PC-9 (cell line): ENCODE results near the gene EYS. TPM values are rescaled to one million over a fixed set of nuclear protein-coding genes. Genes with fewer than 3 reads are reported as not detected.

Experiments used
- BruUV-seq: library from RNA; stranded (reverse); fragments of 400-500 nt; replicated peaks from 2 replicates; lab custom pipeline; 2021; lab: Mats Ljungman, UMichigan
- CTCF ChIA-PET: fragments of 300-600 bp; sonication (Branson Sonifier 250); formaldehyde crosslinking; loops from one replicate; lab custom pipeline; 2022; ENCODE audit warnings: antibody characterized with exemption; lab: Charles Lee
- POLR2A ChIA-PET: fragments of 300-600 bp; sonication (Branson Sonifier 250); formaldehyde crosslinking; loops from one replicate; lab custom pipeline; 2022; ENCODE audit warnings: antibody characterized with exemption; ENCODE audit not compliant: unreplicated experiment; lab: Charles Lee
- DNase-seq, 2 experiments: peaks; one replicate each; pipeline versions ENCODE4 v3.0.0 to v3.0.0-alpha.2; 2015 to 2022; ENCODE audit warnings: mixed read lengths in 1 of 2
- H2AFZ ChIP-seq: fragments of 200-600 bp; sonication (generic); 2 replicates; pipeline ENCODE4 v1.8.1; 2017; ENCODE audit warnings: antibody characterized with exemption
- H3F3A ChIP-seq: fragments of 200-600 bp; sonication (generic); 2 replicates; pipeline ENCODE4 v1.8.1; 2017; ENCODE audit warnings: antibody characterized with exemption, mild to moderate bottlenecking, low read depth; ENCODE audit not compliant: insufficient read depth
- H3K27ac ChIP-seq: fragments of 200-600 bp; sonication (generic); 2 replicates; pipeline ENCODE4 v1.6.1; 2016; ENCODE audit warnings: mixed run types
- H3K27me3 ChIP-seq: fragments of 200-600 bp; sonication (generic); 2 replicates; pipeline ENCODE4 v1.6.1; 2016; ENCODE audit warnings: low read depth, mixed run types; ENCODE audit not compliant: insufficient read depth
- H3K36me3 ChIP-seq: fragments of 200-600 bp; sonication (generic); 2 replicates; pipeline ENCODE4 v1.6.1; 2016; ENCODE audit warnings: low read depth, mixed run types
- H3K4me1 ChIP-seq: fragments of 200-600 bp; sonication (generic); replicated peaks from 2 replicates; pipeline ENCODE4 v1.6.1; 2016; ENCODE audit warnings: mixed run types; ENCODE audit not compliant: insufficient read depth
- H3K4me2 ChIP-seq: fragments of 200-600 bp; sonication (generic); 2 replicates; pipeline ENCODE4 v1.6.1; 2017; ENCODE audit warnings: mixed run types
- H3K4me3 ChIP-seq: fragments of 200-600 bp; sonication (generic); 2 replicates; pipeline ENCODE4 v1.6.1; 2016; ENCODE audit warnings: mixed run types
- H3K79me2 ChIP-seq: fragments of 200-600 bp; sonication (generic); 2 replicates; pipeline ENCODE4 v1.6.1; 2017; ENCODE audit warnings: low read depth, mixed run types
- H3K9me2 ChIP-seq: fragments of 200-600 bp; sonication (generic); 2 replicates; pipeline ENCODE4 v1.8.1; 2017; ENCODE audit warnings: mild to moderate bottlenecking; ENCODE audit not compliant: insufficient read depth
- H3K9me3 ChIP-seq: fragments of 200-600 bp; sonication (generic); 2 replicates; pipeline ENCODE4 v1.8.1; 2016; ENCODE audit warnings: low read depth; ENCODE audit not compliant: insufficient read depth
- H4K20me1 ChIP-seq: fragments of 200-600 bp; sonication (generic); 2 replicates; pipeline ENCODE4 v1.8.1; 2017; ENCODE audit not compliant: insufficient read depth
- CTCF ChIP-seq: fragments of 200-600 bp; sonication (generic); conservative IDR thresholded peaks from 2 replicates; pipeline ENCODE4 v1.6.1; 2017; ENCODE audit warnings: mixed run types, antibody characterized with exemption, mild to moderate bottlenecking, moderate library complexity
- EZH2 ChIP-seq: fragments of 200-600 bp; sonication (generic); IDR thresholded peaks from 2 replicates; pipeline ENCODE4 v1.8.0; 2017; ENCODE audit warnings: antibody characterized with exemption, low read depth
- intact Hi-C: fragments of 100-400 bp; cut with micrococcal nuclease; formaldehyde crosslinking; loops from one replicate; pipeline ENCODE4 v1.10.0; 2022; ENCODE audit not compliant: unreplicated experiment
- total RNA-seq: library from RNA; stranded (reverse); gene quantifications from 2 replicates; pipeline ENCODE4 v1.2.3, GENCODE V29; 2021

Gene EYS
- total RNA-seq, 1 experiment from 2014 or later = not detected

- H3K36me3 ChIP-seq = no peaks in the 10 kb centered on the region
- H3F3A ChIP-seq = no peaks in the 10 kb centered on the region
- H3K4me1 ChIP-seq = no peaks in the 10 kb centered on the region
- POLR2A ChIA-PET = no interaction called here
- H2AFZ ChIP-seq = no peak overlapping the region
- H3K27ac ChIP-seq = no peak overlapping the region
- no peaks in the 10 kb centered on the region for H4K20me1 ChIP-seq
- DNase-seq = no peak
- H3K9me3 ChIP-seq = no peaks in the 10 kb centered on the region
- H3K4me3 ChIP-seq = no peak overlapping the region
- no peaks in the 10 kb centered on the region for H3K27me3 ChIP-seq
- intact Hi-C loops = no loop called here
- no peak overlapping the region for H3K4me2 ChIP-seq
- H3K79me2 ChIP-seq = no peaks in the 10 kb centered on the region
- CTCF ChIA-PET = no interaction called here
- H3K9me2 ChIP-seq = no peaks in the 10 kb centered on the region
- BruUV-seq = no TSS peak
- no peak for TF ChIP-seq CTCF
- no peak for TF ChIP-seq EZH2
Measured at GRCh38 chr6:65680232-65680631, 26.8 kb downstream of the EYS start.

GRCh38 chr6:65671922-65672321 lies 35.1 kb downstream of the EYS start:
- ChIA-PET POLR2A (no interaction called here), CTCF (no interaction called here)
- Histone ChIP-seq H2AFZ (no peak overlapping the region), H3K9me3 (no peaks in the 10 kb centered on the region), H3K9me2 (no peaks in the 10 kb centered on the region), H3K4me1 (no peaks in the 10 kb centered on the region), H3K79me2 (no peaks in the 10 kb centered on the region), H3K27me3 (no peaks in the 10 kb centered on the region), H3F3A (no peaks in the 10 kb centered on the region), H3K36me3 (no peaks in the 10 kb centered on the region), H3K27ac (no peak overlapping the region), H4K20me1 (no peaks in the 10 kb centered on the region), H3K4me3 (no peak overlapping the region), H3K4me2 (no peak overlapping the region)
- no TSS peak for BruUV-seq
- TF ChIP-seq CTCF = no peak
- no peak for TF ChIP-seq EZH2
- peak; percentile 8 to 41 for DNase-seq
- intact Hi-C loops = no loop called here

- H4K20me1 ChIP-seq = no peaks in the 10 kb centered on the region
- no peaks in the 10 kb centered on the region for H3K79me2 ChIP-seq
- no peak overlapping the region for H3K27ac ChIP-seq
- no peak for DNase-seq
- no peaks in the 10 kb centered on the region for H3K9me2 ChIP-seq
- no peaks in the 10 kb centered on the region for H3K4me1 ChIP-seq
- POLR2A ChIA-PET = no interaction called here
- TF ChIP-seq CTCF (no peak), EZH2 (no peak)
- H3F3A ChIP-seq = no peaks in the 10 kb centered on the region
- CTCF ChIA-PET = no interaction called here
- intact Hi-C loops = no loop called here
- no peaks in the 10 kb centered on the region for H3K36me3 ChIP-seq
- no peaks in the 10 kb centered on the region for H3K9me3 ChIP-seq
- no peaks in the 10 kb centered on the region for H3K27me3 ChIP-seq
- H2AFZ ChIP-seq = no peak overlapping the region
- H3K4me2 ChIP-seq = no peak overlapping the region
- H3K4me3 ChIP-seq = no peak overlapping the region
- BruUV-seq = no TSS peak
Measured at GRCh38 chr6:65667916-65668656, 38.9 kb downstream of the EYS start.
